KMS-11 (cell line): ENCODE results near the gene COL6A2.
"Not testable (repeated sequence)": the region's sequence is repeated elsewhere in the genome, so short reads cannot be mapped to it uniquely, and the experiment has no call there.

Experiments
- H2AFZ ChIP-seq: fragments of 200-600 bp; sonication (generic); 2 replicates; pipeline ENCODE4 v1.6.1; 2016; ENCODE audit warnings: antibody characterized with exemption, mixed run types, low read depth
- H3K27ac ChIP-seq: fragments of 200-600 bp; sonication (generic); 2 replicates; pipeline ENCODE4 v1.6.1; 2016; ENCODE audit warnings: mild to moderate bottlenecking, mixed run types
- H3K27me3 ChIP-seq: fragments of 200-600 bp; sonication (generic); 2 replicates; pipeline ENCODE4 v1.6.1; 2017; ENCODE audit warnings: mild to moderate bottlenecking, low read depth, mixed run types, moderate library complexity; ENCODE audit not compliant: insufficient read depth
- H3K36me3 ChIP-seq: fragments of 200-600 bp; sonication (generic); 2 replicates; pipeline ENCODE4 v1.6.1; 2017; ENCODE audit warnings: mild to moderate bottlenecking, mixed run types; ENCODE audit not compliant: insufficient read depth
- H3K4me1 ChIP-seq: fragments of 200-600 bp; sonication (generic); 2 replicates; pipeline ENCODE4 v1.6.1; 2016; ENCODE audit warnings: mild to moderate bottlenecking, low read depth, mixed run types; ENCODE audit not compliant: poor library complexity, severe bottlenecking
- H3K4me2 ChIP-seq: fragments of 200-600 bp; sonication (generic); 2 replicates; pipeline ENCODE4 v1.7.0; 2016; ENCODE audit warnings: mild to moderate bottlenecking, mixed run types
- H3K4me3 ChIP-seq: fragments of 200-600 bp; sonication (generic); IDR thresholded peaks from 2 replicates; pipeline ENCODE4 v1.6.1; 2017; ENCODE audit warnings: low read depth, low read length, mixed read lengths; ENCODE audit not compliant: insufficient read depth
- H3K79me2 ChIP-seq: fragments of 200-600 bp; sonication (generic); 2 replicates; pipeline ENCODE4 v1.6.1; 2016; ENCODE audit warnings: low read depth, mixed run types; ENCODE audit not compliant: insufficient read depth
- H3K9ac ChIP-seq: fragments of 200-600 bp; sonication (generic); 2 replicates; pipeline ENCODE4 v1.6.1; 2016; ENCODE audit warnings: mild to moderate bottlenecking, mixed run types
- H4K20me1 ChIP-seq: fragments of 200-600 bp; sonication (generic); 2 replicates; pipeline ENCODE4 v1.6.1; 2016; ENCODE audit warnings: mild to moderate bottlenecking, mixed run types; ENCODE audit not compliant: insufficient read depth
- TF ChIP-seq, protein P1 (sequence below): fragments of 200-600 bp; sonication (generic); conservative IDR thresholded peaks from 2 replicates; pipeline ENCODE4 v1.6.1; 2017; ENCODE audit warnings: low read depth, mild to moderate bottlenecking, antibody characterized with exemption, low read length, moderate library complexity, mixed read lengths

Gene COL6A2

GRCh38 chr21:46057111-46057709 is 40.7 kb upstream of the COL6A2 start:
- Histone ChIP-seq H4K20me1 (no peaks in the 10 kb centered on the region), H2AFZ (no peak overlapping the region), H3K36me3 (no peaks in the 10 kb centered on the region), H3K4me3 (no peak overlapping the region), H3K9ac (no peak overlapping the region), H3K4me2 (no peak overlapping the region), H3K27ac (no peak overlapping the region), H3K4me1 (no peaks in the 10 kb centered on the region), H3K27me3 (peaks cover 23% of the 10 kb centered on the region; the same call in 1 of the 2 replicates), H3K79me2 (no peaks in the 10 kb centered on the region)
- TF ChIP-seq, protein P1, sequence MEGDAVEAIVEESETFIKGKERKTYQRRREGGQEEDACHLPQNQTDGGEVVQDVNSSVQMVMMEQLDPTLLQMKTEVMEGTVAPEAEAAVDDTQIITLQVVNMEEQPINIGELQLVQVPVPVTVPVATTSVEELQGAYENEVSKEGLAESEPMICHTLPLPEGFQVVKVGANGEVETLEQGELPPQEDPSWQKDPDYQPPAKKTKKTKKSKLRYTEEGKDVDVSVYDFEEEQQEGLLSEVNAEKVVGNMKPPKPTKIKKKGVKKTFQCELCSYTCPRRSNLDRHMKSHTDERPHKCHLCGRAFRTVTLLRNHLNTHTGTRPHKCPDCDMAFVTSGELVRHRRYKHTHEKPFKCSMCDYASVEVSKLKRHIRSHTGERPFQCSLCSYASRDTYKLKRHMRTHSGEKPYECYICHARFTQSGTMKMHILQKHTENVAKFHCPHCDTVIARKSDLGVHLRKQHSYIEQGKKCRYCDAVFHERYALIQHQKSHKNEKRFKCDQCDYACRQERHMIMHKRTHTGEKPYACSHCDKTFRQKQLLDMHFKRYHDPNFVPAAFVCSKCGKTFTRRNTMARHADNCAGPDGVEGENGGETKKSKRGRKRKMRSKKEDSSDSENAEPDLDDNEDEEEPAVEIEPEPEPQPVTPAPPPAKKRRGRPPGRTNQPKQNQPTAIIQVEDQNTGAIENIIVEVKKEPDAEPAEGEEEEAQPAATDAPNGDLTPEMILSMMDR = no peak

- H3K27ac ChIP-seq = no peak overlapping the region
- no peak overlapping the region for H3K9ac ChIP-seq
- no peaks in the 10 kb centered on the region for H3K79me2 ChIP-seq
- no peaks in the 10 kb centered on the region for H3K36me3 ChIP-seq
- no peak overlapping the region for H3K4me3 ChIP-seq
- no peak overlapping the region for H2AFZ ChIP-seq
- peaks cover 19% of the 10 kb centered on the region; the same call in 1 of the 2 replicates for H3K27me3 ChIP-seq
- TF ChIP-seq, protein P1 = no peak
- no peaks in the 10 kb centered on the region for H4K20me1 ChIP-seq
- H3K4me1 ChIP-seq = no peaks in the 10 kb centered on the region
- H3K4me2 ChIP-seq = no peak overlapping the region
Observed at GRCh38 chr21:46057710-46058241, 40.1 kb upstream of the COL6A2 start.

- H3K36me3 ChIP-seq = no peaks in the 10 kb centered on the region
- H3K4me1 ChIP-seq = no peaks in the 10 kb centered on the region
- no peak overlapping the region for H3K9ac ChIP-seq
- no peak overlapping the region for H3K27ac ChIP-seq
- H2AFZ ChIP-seq = no peak overlapping the region
- H4K20me1 ChIP-seq = no peaks in the 10 kb centered on the region
- no peaks in the 10 kb centered on the region for H3K79me2 ChIP-seq
- H3K4me2 ChIP-seq = no peak overlapping the region
- TF ChIP-seq, protein P1 = no peak
- peaks cover 14% of the 10 kb centered on the region; the same call in 1 of the 2 replicates for H3K27me3 ChIP-seq
- H3K4me3 ChIP-seq = no peak overlapping the region
Observed at GRCh38 chr21:46058431-46059145, 39.3 kb upstream of the COL6A2 start.

- H3K27me3 ChIP-seq = peaks cover 14% of the 10 kb centered on the region; the same call in 1 of the 2 replicates
- H3K9ac ChIP-seq = no peak overlapping the region
- TF ChIP-seq, protein P1 = no peak
- no peaks in the 10 kb centered on the region for H3K79me2 ChIP-seq
- no peak overlapping the region for H2AFZ ChIP-seq
- no peaks in the 10 kb centered on the region for H4K20me1 ChIP-seq
- H3K4me1 ChIP-seq = no peaks in the 10 kb centered on the region
- H3K4me3 ChIP-seq = no peak overlapping the region
- no peaks in the 10 kb centered on the region for H3K36me3 ChIP-seq
- no peak overlapping the region for H3K4me2 ChIP-seq
- no peak overlapping the region for H3K27ac ChIP-seq
Observed at GRCh38 chr21:46059195-46059594, 38.7 kb upstream of the COL6A2 start.

- H3K4me2 ChIP-seq, H3K79me2 ChIP-seq, H3K4me1 ChIP-seq, H3K36me3 ChIP-seq, H3K4me3 ChIP-seq, H3K27ac ChIP-seq, H2AFZ ChIP-seq, H3K9ac ChIP-seq, H4K20me1 ChIP-seq: not testable (repeated sequence)
- peaks cover 14% of the 10 kb centered on the region for H3K27me3 ChIP-seq
Observed at GRCh38 chr21:46059711-46060455, 38.0 kb upstream of the COL6A2 start.
